Measurements from ENCODE around the gene PI4K2A. TPM values are rescaled to one million over a fixed set of nuclear protein-coding genes. Genes with fewer than 3 reads are reported as not detected.

PI4K2A gene
- 10 to 100 TPM; 13.3 to 19.3 (median 13.9) TPM for total RNA-seq
- 1 to 10 TPM; 8.1 to 9.0 (median 8.9) TPM for polyA plus RNA-seq

DNA sequence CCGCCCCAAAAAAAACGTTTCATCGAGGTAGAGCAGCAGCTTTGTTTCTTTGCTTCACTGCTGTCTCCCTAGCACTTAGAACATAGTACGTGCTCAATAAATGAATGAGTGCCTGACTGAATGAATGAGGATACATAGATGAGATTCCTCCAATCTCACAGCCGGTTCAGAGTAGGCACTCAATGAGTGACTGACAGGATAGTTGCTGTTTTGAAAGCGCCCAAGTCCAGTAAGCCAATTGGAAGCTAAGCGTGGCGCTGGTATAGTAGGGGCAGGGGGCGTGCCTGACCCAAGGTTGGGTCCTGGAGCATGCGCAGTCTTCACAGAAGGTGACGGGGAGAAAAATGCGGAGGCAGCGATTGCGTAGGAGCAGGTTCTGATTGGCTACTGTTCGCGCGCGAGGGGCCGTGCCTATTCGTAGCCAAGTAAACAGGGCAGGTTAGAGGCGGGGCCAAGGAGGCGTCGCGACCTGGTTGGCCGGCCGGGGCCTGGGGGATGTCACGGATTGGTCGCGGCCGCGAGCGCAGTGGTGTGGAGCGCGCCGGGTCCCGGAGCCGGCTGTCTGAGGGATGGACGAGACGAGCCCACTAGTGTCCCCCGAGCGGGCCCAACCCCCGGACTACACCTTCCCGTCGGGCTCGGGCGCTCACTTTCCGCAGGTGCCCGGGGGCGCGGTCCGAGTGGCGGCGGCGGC, at the start of gene PI4K2A:
PI4K2A (plus strand) TSS at position 498 of the 694 bp plus-strand sequence; CDS start at position 570, 72 bp downstream.
- 2% methylated on average over 54 of the region's 54 CpGs for WGBS, 2 donors

DNA sequence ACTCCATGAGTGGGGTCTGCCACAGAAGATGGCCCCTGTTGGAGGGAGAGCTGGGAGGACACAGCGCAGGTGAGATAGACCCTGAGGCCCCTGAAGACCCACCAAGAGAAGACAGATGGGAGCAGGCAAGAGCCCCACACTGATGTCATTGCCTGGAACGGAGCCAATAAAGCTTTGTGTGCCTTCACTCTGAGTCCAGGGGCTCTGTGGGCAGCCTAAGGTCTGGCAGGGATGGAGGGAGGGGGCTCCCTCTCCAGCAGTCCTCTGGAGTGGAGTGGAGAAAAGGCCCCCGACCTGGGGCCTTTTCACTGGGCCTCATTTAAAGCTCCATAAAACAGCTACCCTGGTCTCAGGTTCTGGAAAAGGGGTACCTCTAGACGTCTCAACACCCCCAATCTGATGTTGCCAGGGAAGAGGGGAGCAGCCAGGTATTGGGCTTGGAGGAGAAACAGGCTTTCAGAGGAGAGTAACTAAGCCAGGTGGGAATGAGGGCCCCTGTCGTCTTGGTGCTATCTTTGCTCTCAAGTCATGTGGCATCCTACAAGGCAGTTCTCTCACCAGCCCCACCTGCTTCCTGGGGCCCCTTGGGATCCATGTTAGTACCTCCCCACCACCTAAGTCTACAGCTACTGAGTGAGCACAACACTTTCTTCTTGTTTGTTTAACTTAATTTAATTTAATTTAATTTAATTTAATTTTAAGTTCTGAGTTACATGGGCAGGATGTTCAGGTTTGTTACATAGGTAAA, 49.5 kb upstream of the PI4K2A start:
- TF ChIP-seq, protein P1, sequence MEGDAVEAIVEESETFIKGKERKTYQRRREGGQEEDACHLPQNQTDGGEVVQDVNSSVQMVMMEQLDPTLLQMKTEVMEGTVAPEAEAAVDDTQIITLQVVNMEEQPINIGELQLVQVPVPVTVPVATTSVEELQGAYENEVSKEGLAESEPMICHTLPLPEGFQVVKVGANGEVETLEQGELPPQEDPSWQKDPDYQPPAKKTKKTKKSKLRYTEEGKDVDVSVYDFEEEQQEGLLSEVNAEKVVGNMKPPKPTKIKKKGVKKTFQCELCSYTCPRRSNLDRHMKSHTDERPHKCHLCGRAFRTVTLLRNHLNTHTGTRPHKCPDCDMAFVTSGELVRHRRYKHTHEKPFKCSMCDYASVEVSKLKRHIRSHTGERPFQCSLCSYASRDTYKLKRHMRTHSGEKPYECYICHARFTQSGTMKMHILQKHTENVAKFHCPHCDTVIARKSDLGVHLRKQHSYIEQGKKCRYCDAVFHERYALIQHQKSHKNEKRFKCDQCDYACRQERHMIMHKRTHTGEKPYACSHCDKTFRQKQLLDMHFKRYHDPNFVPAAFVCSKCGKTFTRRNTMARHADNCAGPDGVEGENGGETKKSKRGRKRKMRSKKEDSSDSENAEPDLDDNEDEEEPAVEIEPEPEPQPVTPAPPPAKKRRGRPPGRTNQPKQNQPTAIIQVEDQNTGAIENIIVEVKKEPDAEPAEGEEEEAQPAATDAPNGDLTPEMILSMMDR (IDR thresholded peaks at IDR 0.05) = no peak
- TF ChIP-seq EP300 (IDR thresholded peaks at IDR 0.05) (no peak), POLR2A (IDR thresholded peaks at IDR 0.05) (no peak), POLR2AphosphoS5 (IDR thresholded peaks at IDR 0.05) (no peak)
- Histone ChIP-seq H3K9me3 (no peaks in the 10 kb centered on the region), H3K4me3 (no peak overlapping the region), H3K27me3 (no peaks in the 10 kb centered on the region), H3K27ac (no peak overlapping the region), H3K36me3 (no peaks in the 10 kb centered on the region), H3K4me1 (peaks cover 0 to 18% (median 17%) of the 10 kb centered on the region in 4 donors)
- WGBS, 2 donors = 72 to 77% methylated on average over 5 of the region's 5 CpGs
- DNase-seq = no peak
- intact Hi-C loops (cut with DNase I) = no loop called here

More for the DNA sequence above, at the start of gene PI4K2A:
- peak within 1 kb of the TSS; percentile 85 to 95 (median 92) for H3K27ac ChIP-seq
- H3K36me3 ChIP-seq = peaks cover 0 to 13% (median 2%) of the 10 kb centered on the region in 4 donors
- no peaks in the 10 kb centered on the region for H3K9me3 ChIP-seq
- peak within 1 kb of the TSS; percentile 54 to 94 (median 82) for H3K4me3 ChIP-seq
- no peaks in the 10 kb centered on the region for H3K27me3 ChIP-seq
- TF ChIP-seq POLR2AphosphoS5 (IDR thresholded peaks at IDR 0.05) (peak; percentile 79 to 94 (median 86)), POLR2A (IDR thresholded peaks at IDR 0.05) (peak; percentile 29 to 68)
- TF ChIP-seq, protein P1 (IDR thresholded peaks at IDR 0.05) = no peak
- H3K4me1 ChIP-seq = peaks cover 0 to 25% (median 17%) of the 10 kb centered on the region in 4 donors
- intact Hi-C loops (cut with DNase I) = loop anchor here (2.0 kb wide), 1 partner anchor 46 kb away; the partner anchor contains the start of gene AVPI1
- peak; percentile 99 for DNase-seq

DNA sequence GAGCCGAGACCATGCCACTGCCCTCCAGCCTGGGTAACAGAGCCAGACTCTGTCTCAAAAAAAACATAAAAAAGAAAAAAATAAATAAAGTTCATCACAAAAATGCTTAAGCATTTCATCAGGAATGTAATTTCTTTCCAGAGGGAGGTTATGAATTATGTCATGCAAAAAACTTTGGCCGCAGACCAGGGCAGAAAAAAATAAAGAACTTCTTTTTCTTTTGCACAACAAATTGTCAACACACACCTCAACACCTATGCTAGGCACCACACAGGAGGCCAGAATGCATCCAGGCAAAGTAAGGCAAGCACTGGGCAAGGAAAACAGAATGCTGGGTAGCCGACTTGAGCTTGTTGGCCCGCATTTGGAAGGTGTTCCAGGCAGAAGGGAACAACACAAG, 47.0 kb upstream of the PI4K2A start:
- no peaks in the 10 kb centered on the region for H3K27me3 ChIP-seq
- WGBS, 2 donors = 81 to 89% methylated on average over 4 of the region's 4 CpGs
- intact Hi-C loops (cut with DNase I) = no loop called here
- H3K27ac ChIP-seq = peak overlapping the region in 3 of 4 donors; percentile 15 to 97 (median 67)
- H3K4me1 ChIP-seq = peaks cover 0 to 39% (median 37%) of the 10 kb centered on the region in 4 donors
- H3K9me3 ChIP-seq = no peaks in the 10 kb centered on the region
- H3K4me3 ChIP-seq = no peak overlapping the region
- TF ChIP-seq, protein P1 (IDR thresholded peaks at IDR 0.05) = no peak
- TF ChIP-seq POLR2A (IDR thresholded peaks at IDR 0.05) = no peak
- TF ChIP-seq EP300 (IDR thresholded peaks at IDR 0.05) = no peak
- TF ChIP-seq POLR2AphosphoS5 (IDR thresholded peaks at IDR 0.05) = no peak
- DNase-seq = no peak
- H3K36me3 ChIP-seq = no peaks in the 10 kb centered on the region

DNA sequence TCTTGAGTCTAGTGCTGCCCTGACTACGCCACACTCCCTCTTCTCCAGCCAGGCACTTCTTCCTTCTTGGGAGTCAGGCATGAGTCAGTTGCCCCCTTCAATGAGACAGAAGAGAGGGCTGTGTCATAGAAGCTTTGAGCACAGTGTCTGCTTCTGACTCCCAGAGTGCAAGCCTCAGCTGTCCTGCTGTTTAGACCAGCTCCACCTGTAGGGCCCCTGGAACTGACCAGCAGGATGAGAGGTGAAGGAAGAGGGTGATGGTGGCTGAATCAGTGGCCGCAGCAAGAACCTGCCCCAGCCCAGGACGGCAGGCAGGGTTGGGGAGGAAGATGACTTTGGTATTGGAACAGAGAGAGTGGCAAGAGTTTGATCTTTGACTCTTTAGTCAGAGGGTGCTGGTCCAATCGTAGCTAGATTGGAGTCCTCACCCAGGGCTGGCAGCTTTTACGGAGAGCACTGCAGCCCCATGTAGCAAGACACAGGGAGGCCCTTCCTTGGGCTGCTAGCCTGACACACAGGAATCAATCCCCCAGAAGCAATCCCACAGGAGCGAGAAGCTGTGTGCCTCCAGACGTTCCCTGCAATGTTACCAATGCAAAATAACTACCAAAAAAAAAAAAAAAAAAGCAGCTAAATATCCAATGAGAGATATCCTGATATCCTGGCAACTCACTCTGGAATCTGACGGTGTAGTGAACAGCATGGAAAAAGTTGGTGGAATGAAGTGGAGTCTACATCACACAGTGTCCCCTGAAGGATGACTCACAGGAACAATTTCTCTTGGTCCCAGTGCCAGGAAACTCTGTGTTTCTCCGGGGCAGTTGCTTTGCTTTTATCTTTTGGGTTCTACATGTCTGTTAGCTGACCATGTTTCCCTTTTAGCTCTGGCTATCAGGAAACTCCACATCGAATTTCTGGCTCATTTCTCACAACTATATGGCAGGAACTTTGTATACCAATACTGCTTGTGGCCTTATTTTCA, 44.1 kb upstream of the PI4K2A start:
- H3K27me3 ChIP-seq = no peaks in the 10 kb centered on the region
- no peak overlapping the region for H3K4me3 ChIP-seq
- WGBS, 2 donors = 60 to 67% methylated on average over 10 of the region's 10 CpGs
- DNase-seq = peak; percentile 89
- peak overlapping the region; percentile 82 to 97 (median 88) for H3K27ac ChIP-seq
- no peaks in the 10 kb centered on the region for H3K36me3 ChIP-seq
- H3K4me1 ChIP-seq = peaks cover 0 to 39% (median 37%) of the 10 kb centered on the region in 4 donors
- TF ChIP-seq, protein P1 (IDR thresholded peaks at IDR 0.05) = no peak
- TF ChIP-seq POLR2A (IDR thresholded peaks at IDR 0.05) (no peak), EP300 (IDR thresholded peaks at IDR 0.05) (peak in 3 of 4 donors; percentile 0 to 81 (median 64)), POLR2AphosphoS5 (IDR thresholded peaks at IDR 0.05) (peak; percentile 37 to 75 (median 52))
- intact Hi-C loops (cut with DNase I) = no loop called here
- H3K9me3 ChIP-seq = no peaks in the 10 kb centered on the region
